CD14-positive monocyte (primary cell): ENCODE data around the gene SLX4. TPM values are rescaled to one million over a fixed set of nuclear protein-coding genes. Genes with fewer than 3 reads are reported as not detected.

Source experiments
- DNase-seq, 3 donors: peaks; one replicate each; pipeline ENCODE4 v3.0.0-alpha.2; 2011 to 2022
- H2AFZ ChIP-seq: 2 replicates; pipeline ENCODE4 v1.6.0; 2012; ENCODE audit warnings: mild to moderate bottlenecking, low read depth, low read length, inconsistent platforms; ENCODE audit not compliant: insufficient read depth, poor library complexity, severe bottlenecking
- H3K27ac ChIP-seq, 2 donors: 1 replicate in 1 of 2; 2 replicates in 1 of 2; pipeline ENCODE4 v1.5.1; 2012 to 2013; ENCODE audit warnings: low read length in 2 of 2, control low read depth in 1 of 2, inconsistent platforms in 1 of 2, low read depth in 1 of 2, mild to moderate bottlenecking in 1 of 2
- H3K27me3 ChIP-seq, 2 donors: one replicate each; pipeline versions ENCODE4 v1.6.0 to v1.6.1; 2011 to 2013; ENCODE audit warnings: low read length in 2 of 2; ENCODE audit not compliant: control insufficient read depth in 2 of 2, insufficient read depth in 2 of 2
- H3K36me3 ChIP-seq, 2 donors: replicated peaks in 1 of 2; 1 replicate in 1 of 2; 2 replicates in 1 of 2; pipeline versions ENCODE4 v1.5.1 to v1.6.1; 2012 to 2013; ENCODE audit warnings: low read length in 2 of 2, control low read depth in 1 of 2, inconsistent platforms in 1 of 2, mild to moderate bottlenecking in 1 of 2; ENCODE audit not compliant: insufficient read depth in 2 of 2, control insufficient read depth in 1 of 2
- H3K4me1 ChIP-seq, 2 donors: 1 replicate in 1 of 2; 2 replicates in 1 of 2; pipeline versions ENCODE4 v1.5.1 to v1.6.1; 2012 to 2013; ENCODE audit warnings: low read length in 2 of 2, control low read depth in 1 of 2, inconsistent platforms in 1 of 2, mild to moderate bottlenecking in 1 of 2, moderate library complexity in 1 of 2; ENCODE audit not compliant: insufficient read depth in 2 of 2, control insufficient read depth in 1 of 2
- H3K4me2 ChIP-seq: replicated peaks from 2 replicates; pipeline ENCODE3; 2012; ENCODE audit warnings: low read length, moderate library complexity, mild to moderate bottlenecking; ENCODE audit not compliant: poor library complexity, severe bottlenecking; ENCODE audit errors: extremely low read depth
- H3K4me3 ChIP-seq, 3 experiments: fragments of 200-600 bp in 1 of 3; sonication (generic) in 1 of 3; replicated peaks in 1 of 3; 1 replicate in 2 of 3; 2 replicates in 1 of 3; pipeline ENCODE4 v1.5.1; 2011 to 2013; ENCODE audit warnings: low read length in 3 of 3, mild to moderate bottlenecking in 3 of 3, control low read depth in 2 of 3, low read depth in 2 of 3, inconsistent platforms in 1 of 3, moderate library complexity in 1 of 3
- H3K79me2 ChIP-seq: 2 replicates; pipeline ENCODE4 v1.6.0; 2012; ENCODE audit warnings: mild to moderate bottlenecking, control low read depth, inconsistent platforms, low read length, moderate library complexity; ENCODE audit not compliant: insufficient read depth
- H3K9ac ChIP-seq: 2 replicates; pipeline ENCODE4 v1.6.0; 2017; ENCODE audit warnings: low read length, mild to moderate bottlenecking; ENCODE audit not compliant: insufficient read depth, poor library complexity, severe bottlenecking
- H3K9me3 ChIP-seq, 2 donors: replicated peaks in 1 of 2; 1 replicate in 1 of 2; 2 replicates in 1 of 2; pipeline versions ENCODE4 v1.5.1 to v1.6.1; 2012 to 2013; ENCODE audit warnings: low read length in 2 of 2, control low read depth in 1 of 2; ENCODE audit not compliant: control insufficient read depth in 1 of 2, insufficient read depth in 1 of 2
- H4K20me1 ChIP-seq: 2 replicates; pipeline ENCODE4 v1.6.0; 2012; ENCODE audit warnings: mild to moderate bottlenecking, low read length, control low read depth, moderate library complexity; ENCODE audit not compliant: insufficient read depth
- H3K27ac Mint-ChIP-seq, 7 donors: one replicate each; pipeline ENCODE4 v1.8.0; 2020; ENCODE audit warnings: mild to moderate bottlenecking in 7 of 7, mixed read lengths in 7 of 7, moderate library complexity in 6 of 7, inconsistent platforms in 2 of 7
- H3K27me3 Mint-ChIP-seq, 3 donors: one replicate each; pipeline ENCODE4 v1.8.0; 2021 to 2022; ENCODE audit warnings: low read depth in 3 of 3, mild to moderate bottlenecking in 3 of 3, mixed read lengths in 3 of 3, moderate library complexity in 3 of 3, inconsistent platforms in 1 of 3
- H3K36me3 Mint-ChIP-seq, 2 donors: one replicate each; pipeline ENCODE4 v1.8.0; 2020; ENCODE audit warnings: mixed read lengths in 2 of 2, inconsistent platforms in 1 of 2, mild to moderate bottlenecking in 1 of 2
- H3K4me1 Mint-ChIP-seq: one replicate; pipeline ENCODE4 v1.8.0; 2020; ENCODE audit warnings: mild to moderate bottlenecking, mixed read lengths
- H3K4me3 Mint-ChIP-seq, 2 donors: one replicate each; pipeline ENCODE4 v1.8.0; 2020; ENCODE audit warnings: mild to moderate bottlenecking in 2 of 2, mixed read lengths in 2 of 2, moderate library complexity in 1 of 2
- H3K9me3 Mint-ChIP-seq, 7 donors: one replicate each; pipeline ENCODE4 v1.8.0; 2020 to 2022; ENCODE audit warnings: mixed read lengths in 7 of 7, mild to moderate bottlenecking in 6 of 7, moderate library complexity in 6 of 7, inconsistent platforms in 2 of 7
- WGBS: methylation state at CpG from one replicate; pipeline ENCODE4 v1.1.5; 2013; ENCODE audit warnings: missing lambda C conversion rate; ENCODE audit not compliant: insufficient coverage; 5-methylcytosine and 5-hydroxymethylcytosine counted together
- intact Hi-C, 2 donors: fragments of 100-400 bp; cut with micrococcal nuclease; formaldehyde crosslinking; loops; one replicate each; pipeline versions ENCODE4 v1.15.0 to v1.15.1; 2023
- polyA plus RNA-seq, 3 donors: library from polyadenylated mRNA; depleted of rRNA in 1 of 3; unstranded in 2 of 3; stranded (reverse) in 1 of 3; fragments of 300-500 nt in 2 of 3; fragments of >200 nt in 1 of 3; fragmentation: Illumina TruSeq in 2 of 3; gene quantifications; 1 replicate in 2 of 3; 2 replicates in 1 of 3; pipeline ENCODE4 v1.2.3, GENCODE V29; 2012 to 2021
- TF ChIP-seq, protein P1 (sequence below): fragments of 200-600 bp; IDR thresholded peaks from one replicate; pipeline ENCODE4 v1.8.0; 2022; ENCODE audit warnings: antibody characterized with exemption, mild to moderate bottlenecking

The SLX4 gene
- polyA plus RNA-seq, 3 donors, result 0.12 to 2.4 (median 0.71) TPM

DNA sequence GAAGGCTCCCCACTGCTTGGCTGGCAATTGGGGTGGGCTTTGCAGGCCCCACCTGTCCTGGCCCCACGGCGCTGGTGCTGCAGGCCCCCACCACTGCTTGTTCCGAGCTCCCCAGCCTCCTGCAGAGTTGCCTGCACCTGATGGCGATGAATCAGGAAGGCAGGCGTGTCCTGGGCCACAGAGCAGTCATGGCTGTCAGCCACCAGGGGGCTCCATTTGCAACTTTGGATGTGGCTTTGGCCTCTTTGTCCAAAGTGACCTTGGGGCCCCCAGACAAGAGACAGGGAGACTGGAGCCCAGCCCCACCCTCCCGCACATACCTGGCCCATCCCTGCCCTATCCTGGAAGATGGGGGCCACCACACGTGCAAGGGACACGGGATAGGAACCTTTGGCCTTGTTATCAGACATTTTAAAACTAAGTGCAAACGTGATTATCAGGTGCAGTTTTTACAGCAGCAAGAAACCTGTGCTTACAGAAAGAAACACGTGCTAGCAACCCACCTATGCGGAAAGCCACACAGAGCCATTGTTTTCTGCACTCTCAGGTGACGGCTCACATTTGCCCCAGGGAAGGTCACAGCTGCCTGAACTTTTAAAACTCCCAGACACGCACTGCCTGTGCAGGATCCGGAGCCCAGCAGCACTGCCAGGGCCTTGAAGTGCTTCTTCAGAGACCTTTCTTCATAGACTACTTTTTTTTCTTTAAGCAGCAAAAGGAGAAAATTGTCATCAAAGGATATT is 43.0 kb upstream of the SLX4 start, which contains the start of gene DNASE1:
Gene DNASE1 (plus strand): TSS at position 443 of the 743 bp plus-strand sequence. CDS start 683 bp downstream, outside the sequence.
- no peak within 1 kb of the TSS for H3K4me3 ChIP-seq
- 73% methylated on average over 12 of the region's 14 CpGs for WGBS
- no peak within 1 kb of the TSS for H2AFZ ChIP-seq
- Mint-ChIP-seq H3K9me3 (no peaks in the 10 kb centered on the region), H3K27me3 (no peaks in the 10 kb centered on the region), H3K4me1 (peaks cover 1% of the 10 kb centered on the region), H3K36me3 (peaks cover 67 to 85% of the 10 kb centered on the region in 2 donors), H3K27ac (peak within 1 kb of the TSS in 3 of 7 donors; percentile 16 to 42 (median 33)), H3K4me3 (no peak within 1 kb of the TSS)
- H3K27me3 ChIP-seq, result no peaks in the 10 kb centered on the region
- H3K79me2 ChIP-seq, result no peaks in the 10 kb centered on the region
- intact Hi-C loops, result no loop called here
- peaks cover 55 to 75% of the 10 kb centered on the region in 2 donors for H3K36me3 ChIP-seq
- H3K27ac ChIP-seq, result no peak within 1 kb of the TSS
- H3K9me3 ChIP-seq, result no peaks in the 10 kb centered on the region
- TF ChIP-seq, protein P1, sequence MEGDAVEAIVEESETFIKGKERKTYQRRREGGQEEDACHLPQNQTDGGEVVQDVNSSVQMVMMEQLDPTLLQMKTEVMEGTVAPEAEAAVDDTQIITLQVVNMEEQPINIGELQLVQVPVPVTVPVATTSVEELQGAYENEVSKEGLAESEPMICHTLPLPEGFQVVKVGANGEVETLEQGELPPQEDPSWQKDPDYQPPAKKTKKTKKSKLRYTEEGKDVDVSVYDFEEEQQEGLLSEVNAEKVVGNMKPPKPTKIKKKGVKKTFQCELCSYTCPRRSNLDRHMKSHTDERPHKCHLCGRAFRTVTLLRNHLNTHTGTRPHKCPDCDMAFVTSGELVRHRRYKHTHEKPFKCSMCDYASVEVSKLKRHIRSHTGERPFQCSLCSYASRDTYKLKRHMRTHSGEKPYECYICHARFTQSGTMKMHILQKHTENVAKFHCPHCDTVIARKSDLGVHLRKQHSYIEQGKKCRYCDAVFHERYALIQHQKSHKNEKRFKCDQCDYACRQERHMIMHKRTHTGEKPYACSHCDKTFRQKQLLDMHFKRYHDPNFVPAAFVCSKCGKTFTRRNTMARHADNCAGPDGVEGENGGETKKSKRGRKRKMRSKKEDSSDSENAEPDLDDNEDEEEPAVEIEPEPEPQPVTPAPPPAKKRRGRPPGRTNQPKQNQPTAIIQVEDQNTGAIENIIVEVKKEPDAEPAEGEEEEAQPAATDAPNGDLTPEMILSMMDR, result peak; percentile 89
- peak; percentile 41 to 55 (median 43) for DNase-seq
- no peak within 1 kb of the TSS for H3K9ac ChIP-seq
- H3K4me1 ChIP-seq, result no peaks in the 10 kb centered on the region
- H4K20me1 ChIP-seq, result no peaks in the 10 kb centered on the region
- H3K4me2 ChIP-seq, result no peak within 1 kb of the TSS

DNA sequence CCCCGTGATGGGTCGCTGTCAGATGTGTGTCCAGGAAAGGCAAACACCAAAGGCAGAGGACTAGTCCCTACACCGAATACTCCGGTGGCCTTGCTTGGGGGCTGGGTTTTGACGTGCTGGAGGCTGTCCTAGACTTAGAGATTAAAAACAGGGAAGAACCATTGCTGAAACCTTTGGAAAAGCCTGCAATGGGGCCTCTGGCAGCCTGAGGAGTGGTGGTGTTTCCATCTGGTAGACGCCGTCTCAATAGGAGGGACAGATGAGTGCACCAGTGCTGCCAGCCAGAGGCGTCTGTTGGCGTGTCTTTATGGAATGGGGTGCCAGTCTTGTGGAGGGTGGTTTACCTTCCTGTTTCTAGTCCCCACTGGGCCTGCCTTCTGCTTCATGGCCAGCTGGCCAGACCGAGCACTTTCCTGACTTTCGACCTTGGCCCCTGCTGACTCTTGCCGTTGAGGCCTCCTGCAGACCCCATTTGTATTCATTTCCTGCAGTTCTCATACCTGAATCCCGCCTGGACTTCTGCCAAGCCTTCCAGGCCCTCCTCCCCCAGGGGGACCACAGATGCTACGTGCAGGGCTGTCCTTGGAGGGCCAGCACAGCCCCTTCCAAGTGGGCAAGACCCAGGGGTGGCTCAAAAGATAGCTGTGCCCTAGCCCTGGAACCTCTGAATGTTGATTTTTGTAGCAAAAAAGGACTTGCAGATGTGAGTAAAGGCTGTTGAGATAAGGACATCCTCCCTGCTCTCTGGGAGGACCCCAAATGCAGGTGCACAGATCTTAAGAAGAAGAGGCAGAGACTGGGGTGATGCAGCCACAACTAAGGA is 41.2 kb upstream of the SLX4 start:
- Mint-ChIP-seq H3K27ac (peak overlapping the region in 2 of 7 donors; percentile 13 to 55), H3K4me3 (no peak overlapping the region)
- H3K4me2 ChIP-seq, result no peak overlapping the region

More for the DNA sequence above, 41.2 kb upstream of the SLX4 start:
- Histone ChIP-seq H2AFZ (no peak overlapping the region), H3K36me3 (peaks cover 42 to 57% of the 10 kb centered on the region in 2 donors), H4K20me1 (no peaks in the 10 kb centered on the region), H3K9ac (no peak overlapping the region), H3K27ac (no peak overlapping the region), H3K9me3 (no peaks in the 10 kb centered on the region), H3K79me2 (no peaks in the 10 kb centered on the region), H3K4me3 (no peak overlapping the region), H3K27me3 (no peaks in the 10 kb centered on the region), H3K4me1 (no peaks in the 10 kb centered on the region)
- intact Hi-C loops, result no loop called here
- Mint-ChIP-seq H3K36me3 (peaks cover 55 to 72% of the 10 kb centered on the region in 2 donors), H3K27me3 (no peaks in the 10 kb centered on the region), H3K9me3 (no peaks in the 10 kb centered on the region), H3K4me1 (peaks cover 1% of the 10 kb centered on the region)
- DNase-seq, result no peak
- TF ChIP-seq, protein P1, result no peak
- WGBS, result 97% methylated on average over 12 of the region's 14 CpGs
